Glutamatergic neuron (in vitro differentiated cells): ENCODE data around the gene DPP7. TPM values are rescaled to one million over a fixed set of nuclear protein-coding genes. Genes with fewer than 3 reads are reported as not detected.

Experiments
- DNase-seq: peaks from one replicate; pipeline ENCODE4 v3.0.0; 2022
- H3K27ac Mint-ChIP-seq: one replicate; pipeline ENCODE4 v1.8.0; 2020; ENCODE audit warnings: mild to moderate bottlenecking, mixed read lengths, inconsistent platforms; ENCODE audit not compliant: unreplicated experiment
- H3K27me3 Mint-ChIP-seq: one replicate; pipeline ENCODE4 v1.8.0; 2020; ENCODE audit warnings: mild to moderate bottlenecking, moderate library complexity, mixed read lengths, inconsistent platforms; ENCODE audit not compliant: unreplicated experiment
- H3K36me3 Mint-ChIP-seq: one replicate; pipeline ENCODE4 v1.8.0; 2020; ENCODE audit warnings: mild to moderate bottlenecking, mixed read lengths, inconsistent platforms; ENCODE audit not compliant: unreplicated experiment
- H3K4me1 Mint-ChIP-seq: one replicate; pipeline ENCODE4 v1.8.0; 2020; ENCODE audit warnings: mild to moderate bottlenecking, low read depth, mixed read lengths, inconsistent platforms; ENCODE audit not compliant: unreplicated experiment
- H3K4me3 Mint-ChIP-seq: one replicate; pipeline ENCODE4 v1.8.0; 2020; ENCODE audit warnings: mild to moderate bottlenecking, mixed read lengths, inconsistent platforms; ENCODE audit not compliant: unreplicated experiment
- H3K9me3 Mint-ChIP-seq: one replicate; pipeline ENCODE4 v1.8.0; 2020; ENCODE audit warnings: mild to moderate bottlenecking, moderate library complexity, mixed read lengths, inconsistent platforms; ENCODE audit not compliant: unreplicated experiment
- CTCF ChIP-seq: fragments of 200-600 bp; sonication (generic); IDR thresholded peaks from one replicate; pipeline ENCODE4 v1.5.0; 2021; ENCODE audit not compliant: partially characterized antibody, unreplicated experiment
- total RNA-seq: library from RNA; stranded (reverse); fragmentation: NEBNext Ultra II Directional; extraction: Animal tissue kit (Norgen Biotek cat#: 25700); gene quantifications from one replicate; pipeline ENCODE4 v1.2.1, GENCODE V29; 2021; ENCODE audit not compliant: unreplicated experiment

DPP7 gene
- total RNA-seq, 1 donor from 2014 or later = 30.8 TPM

DNA sequence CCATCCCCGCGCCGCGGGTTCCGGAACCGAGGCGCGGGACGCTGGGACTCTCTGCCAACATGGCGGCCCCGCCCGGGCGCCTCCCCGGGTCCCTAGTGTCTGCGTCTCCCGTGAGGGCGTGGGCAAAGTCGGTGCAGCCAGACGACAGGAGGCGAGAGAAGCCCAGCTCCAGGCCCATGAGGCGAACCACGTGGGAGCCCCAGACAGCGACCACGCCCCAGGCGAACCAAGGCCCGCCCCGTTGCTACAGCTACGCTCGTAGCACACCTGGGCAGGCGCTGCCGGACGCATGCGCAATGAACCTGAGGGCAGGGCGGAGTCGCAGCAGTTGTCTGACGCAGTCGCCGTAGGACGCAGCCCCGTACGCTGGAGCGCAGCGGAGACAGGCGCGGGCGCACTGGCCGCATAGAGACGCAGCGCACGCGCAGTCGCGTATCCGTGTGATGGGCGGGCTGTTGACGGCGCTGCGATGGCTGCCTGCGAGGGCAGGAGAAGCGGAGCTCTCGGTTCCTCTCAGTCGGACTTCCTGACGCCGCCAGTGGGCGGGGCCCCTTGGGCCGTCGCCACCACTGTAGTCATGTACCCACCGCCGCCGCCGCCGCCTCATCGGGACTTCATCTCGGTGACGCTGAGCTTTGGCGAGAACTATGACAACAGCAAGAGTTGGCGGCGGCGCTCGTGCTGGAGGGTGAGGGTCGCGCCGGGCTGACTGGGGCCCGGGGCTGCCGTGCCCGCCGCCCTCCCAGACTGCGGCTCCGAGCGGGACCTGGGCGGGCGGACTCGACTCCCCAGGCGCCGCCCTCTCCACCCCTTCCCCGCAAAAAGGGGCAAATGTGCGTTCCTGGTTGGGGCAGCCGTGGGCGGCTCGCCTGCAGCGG is 27.8 kb downstream of the DPP7 start, which contains the start of gene MAN1B1:
TSS of gene MAN1B1 (plus strand) at position 455 of the 878 bp plus-strand sequence. CDS start at position 470, 15 bp downstream.
- H3K27ac Mint-ChIP-seq = peak within 1 kb of the TSS; percentile 70
- peaks cover 9% of the 10 kb centered on the region for H3K27me3 Mint-ChIP-seq
- H3K4me3 Mint-ChIP-seq = peak within 1 kb of the TSS; percentile 95
- H3K4me1 Mint-ChIP-seq = peaks cover 17% of the 10 kb centered on the region
- DNase-seq = peak; percentile 99
- peaks cover 13% of the 10 kb centered on the region for H3K9me3 Mint-ChIP-seq
- TF ChIP-seq CTCF = peak; percentile 9
- H3K36me3 Mint-ChIP-seq = peaks cover 6% of the 10 kb centered on the region

DNA sequence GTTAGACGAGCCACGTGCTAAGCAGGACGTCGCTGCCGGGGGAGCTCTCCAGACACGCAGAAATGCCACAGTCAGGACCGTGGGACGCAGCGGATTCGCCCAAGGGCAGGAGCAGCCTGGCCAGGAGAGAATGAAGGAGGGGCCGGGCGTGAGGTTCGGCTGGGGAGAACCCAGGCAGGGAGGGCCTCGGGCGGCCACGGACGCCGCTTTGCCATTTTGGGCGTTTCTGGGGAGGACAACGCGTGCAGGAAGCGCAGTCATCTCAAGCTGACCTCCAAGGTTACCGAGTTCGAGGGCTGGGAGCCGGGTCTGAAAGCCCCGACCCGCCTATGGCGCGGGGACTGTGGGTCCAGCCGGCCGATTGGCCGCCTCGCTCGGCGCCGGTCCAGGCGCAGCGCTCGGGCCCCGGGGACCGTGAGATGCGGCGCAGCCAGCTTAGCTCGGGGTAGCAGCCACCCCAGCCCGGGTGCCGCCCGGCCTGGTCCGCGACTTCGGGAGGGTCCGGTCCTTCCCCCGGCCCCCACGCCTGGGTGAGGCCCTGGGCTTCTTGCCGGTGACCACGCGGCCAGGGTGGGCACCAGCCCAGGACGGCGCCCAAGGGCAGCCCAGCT is 28.5 kb downstream of the DPP7 start:
- Mint-ChIP-seq H3K4me1 (peaks cover 17% of the 10 kb centered on the region), H3K27ac (peak overlapping the region; percentile 59), H3K4me3 (peak overlapping the region; percentile 88), H3K27me3 (peaks cover 12% of the 10 kb centered on the region), H3K36me3 (peaks cover 6% of the 10 kb centered on the region), H3K9me3 (peaks cover 13% of the 10 kb centered on the region)
- TF ChIP-seq CTCF = no peak
- no peak for DNase-seq

GRCh38 chr9:137084526-137084925 is 30.0 kb downstream of the DPP7 start:
- no peak for DNase-seq
- Mint-ChIP-seq H3K36me3 (peaks cover 6% of the 10 kb centered on the region), H3K4me3 (no peak overlapping the region), H3K9me3 (peaks cover 14% of the 10 kb centered on the region), H3K4me1 (peaks cover 17% of the 10 kb centered on the region), H3K27me3 (peaks cover 15% of the 10 kb centered on the region), H3K27ac (no peak overlapping the region)
- TF ChIP-seq CTCF = no peak

DNA sequence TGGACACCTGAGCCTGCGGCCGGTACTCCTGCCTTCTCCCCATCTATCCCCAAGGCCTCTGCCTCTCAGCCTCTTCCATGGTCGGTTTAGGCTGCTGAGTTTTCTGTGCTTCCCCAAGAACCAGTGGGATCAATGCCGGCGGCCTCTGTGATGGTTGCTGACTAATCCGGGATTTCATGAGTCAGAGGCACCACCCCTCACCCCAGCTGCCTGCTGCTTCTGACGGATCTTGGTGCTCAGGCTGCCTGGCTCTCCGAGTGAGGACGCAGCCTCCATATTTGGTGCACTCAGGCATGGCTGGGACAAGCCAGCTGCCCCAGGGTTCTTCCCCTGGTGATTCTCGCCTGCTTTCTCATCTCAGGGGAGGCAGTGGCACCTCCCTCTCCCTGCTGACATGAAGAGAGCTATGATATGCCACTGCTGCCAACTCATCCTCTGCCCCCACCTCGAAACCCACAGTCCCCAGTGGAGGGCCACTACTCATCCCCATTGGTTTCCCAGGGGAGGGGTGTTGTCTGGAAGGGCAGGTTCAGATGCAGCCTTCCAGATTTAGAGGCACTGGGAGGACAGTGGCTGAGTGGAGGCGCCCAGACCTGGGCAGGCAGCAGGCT is 31.0 kb downstream of the DPP7 start:
- H3K27ac Mint-ChIP-seq = no peak overlapping the region
- peaks cover 6% of the 10 kb centered on the region for H3K36me3 Mint-ChIP-seq
- H3K4me1 Mint-ChIP-seq = peaks cover 9% of the 10 kb centered on the region
- no peak overlapping the region for H3K4me3 Mint-ChIP-seq
- no peak for DNase-seq
- peaks cover 14% of the 10 kb centered on the region for H3K9me3 Mint-ChIP-seq
- H3K27me3 Mint-ChIP-seq = peaks cover 11% of the 10 kb centered on the region
- no peak for TF ChIP-seq CTCF
